D341Med (cell line): ENCODE measurements around the gene LAMA5.

Experiments
- DNase-seq: peaks from one replicate; pipeline ENCODE4 v3.0.0; 2012; ENCODE audit warnings: low spot score

The LAMA5 gene

DNA sequence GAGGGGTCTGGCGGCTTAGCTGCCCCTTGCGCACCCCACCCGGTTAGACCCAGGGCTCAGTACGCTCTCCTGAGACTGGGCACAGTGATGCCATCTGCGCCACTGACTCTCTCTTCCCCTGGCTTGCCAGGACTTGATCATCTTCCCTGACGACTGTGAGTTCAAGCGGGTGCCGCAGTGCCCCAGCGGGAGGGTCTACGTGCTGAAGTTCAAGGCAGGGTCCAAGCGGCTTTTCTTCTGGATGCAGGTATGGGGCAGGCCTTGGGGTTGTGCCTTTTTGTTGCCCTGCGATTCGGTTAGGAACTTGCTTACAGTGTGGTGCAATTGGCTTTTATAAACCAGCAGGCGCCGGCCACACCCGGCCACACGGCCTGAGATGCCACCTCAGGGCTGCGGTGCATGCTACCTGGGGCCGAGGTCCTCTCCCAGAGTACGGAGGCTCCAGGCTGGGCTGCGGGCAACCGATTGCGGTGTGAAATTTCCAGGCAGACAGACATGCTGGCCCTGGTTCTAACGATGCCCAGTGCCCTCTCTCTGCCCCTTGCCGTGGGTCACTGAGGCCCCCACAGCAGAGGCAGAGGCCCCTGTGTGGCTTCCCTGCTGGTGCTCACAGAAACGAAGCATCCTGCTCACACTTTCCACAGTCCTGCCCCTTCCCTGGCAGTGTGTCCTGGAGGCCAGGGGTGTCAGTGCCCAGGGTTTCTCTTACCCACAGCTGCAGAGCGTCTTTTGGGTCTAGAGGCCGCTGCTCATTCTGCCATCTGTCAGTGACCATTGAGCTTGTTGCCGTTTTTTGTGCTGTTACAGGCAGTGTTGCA lies 62.6 kb downstream of the LAMA5 start:
- DNase-seq, result no peak

DNA sequence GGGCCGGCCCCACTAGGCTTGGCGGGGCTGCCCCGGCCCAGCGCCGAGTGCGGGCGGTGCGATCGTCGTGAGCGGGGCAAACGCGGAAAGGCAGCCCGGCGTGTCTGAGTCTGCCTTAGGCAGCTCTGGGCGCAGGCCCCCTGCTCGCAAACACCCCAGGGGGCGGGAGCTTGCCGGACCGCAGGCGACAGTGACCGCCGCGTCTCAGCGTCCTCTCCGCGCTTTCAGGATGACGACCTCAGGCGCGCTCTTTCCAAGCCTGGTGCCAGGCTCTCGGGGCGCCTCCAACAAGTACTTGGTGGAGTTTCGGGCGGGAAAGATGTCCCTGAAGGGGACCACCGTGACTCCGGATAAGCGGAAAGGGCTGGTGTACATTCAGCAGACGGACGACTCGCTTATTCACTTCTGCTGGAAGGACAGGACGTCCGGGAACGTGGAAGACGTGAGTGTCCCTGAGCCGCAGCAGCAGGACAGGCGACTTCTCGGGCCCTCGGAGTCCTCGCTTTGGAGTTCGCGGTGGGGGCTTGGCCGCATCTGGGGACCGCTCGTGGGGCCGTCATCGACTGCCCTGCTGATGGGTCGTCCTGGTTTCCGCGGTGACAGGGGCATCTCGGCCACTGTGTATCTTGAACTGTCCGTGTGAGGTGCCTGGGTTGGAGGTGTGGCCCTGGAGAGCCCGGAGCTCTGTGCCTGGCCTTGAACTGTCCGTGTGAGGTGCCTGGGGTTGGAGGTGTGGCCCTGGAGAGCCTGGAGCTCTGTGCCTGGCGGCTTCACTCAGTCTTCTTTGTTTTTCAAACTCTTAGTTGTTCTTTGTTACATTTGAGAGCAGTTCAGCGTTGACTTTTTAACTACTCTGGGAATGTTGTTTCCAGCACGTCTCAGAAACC lies 63.5 kb downstream of the LAMA5 start:
- peak; percentile 68 for DNase-seq

DNA sequence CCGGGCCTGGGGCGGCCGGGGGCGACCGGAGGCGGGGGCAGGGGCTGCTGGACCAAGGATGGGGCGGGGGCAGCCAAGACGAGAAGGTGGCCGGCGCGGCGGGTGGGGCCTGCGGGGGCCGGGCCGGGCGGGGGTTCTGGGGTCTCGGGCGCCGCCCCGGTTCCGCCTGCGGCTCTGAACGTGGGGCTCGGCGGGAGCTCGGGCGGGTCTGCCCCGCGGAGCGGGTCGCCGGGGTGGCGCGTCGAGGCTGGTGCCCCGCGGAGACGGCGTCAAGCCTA lies 64.1 kb downstream of the LAMA5 start:
- no peak for DNase-seq

DNA sequence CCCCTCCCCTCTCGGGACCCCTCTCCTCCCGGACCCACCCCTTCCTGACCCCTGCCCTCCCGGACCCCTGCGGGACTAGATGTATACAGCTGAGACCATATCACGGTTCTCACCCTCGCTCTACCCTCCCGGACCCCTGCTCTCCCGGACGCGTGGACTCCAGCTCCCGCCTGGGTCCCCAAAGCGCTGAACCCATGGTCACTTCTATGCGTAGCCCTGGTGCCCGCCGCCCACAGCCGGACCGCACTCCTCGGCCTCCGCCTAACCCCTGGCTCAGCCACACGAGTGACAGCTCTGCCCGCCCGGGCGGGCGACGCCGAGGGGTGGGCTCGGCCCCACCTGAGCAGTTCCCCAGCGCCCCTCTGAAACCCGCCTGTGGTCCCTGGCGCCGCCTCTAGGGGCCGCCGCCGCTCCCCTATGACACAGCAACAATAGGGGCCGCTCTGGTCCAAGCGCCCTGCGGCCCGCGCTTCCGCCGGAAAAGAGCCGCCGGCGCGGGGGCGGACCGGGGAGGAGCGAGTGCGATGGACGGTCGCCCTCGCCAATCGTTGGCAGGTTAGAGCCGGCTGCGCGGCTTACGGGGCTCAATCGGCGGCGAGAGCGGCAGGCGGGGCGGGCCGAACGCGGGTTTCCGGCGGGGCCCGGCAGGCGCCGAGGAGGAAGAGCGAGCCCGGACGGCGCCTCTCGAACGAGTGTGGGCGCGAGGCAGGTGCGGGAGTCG lies 64.6 kb downstream of the LAMA5 start, which contains the start of gene ADRM1:
Gene ADRM1 (plus strand): TSS at position 657 of the 721 bp plus-strand sequence. CDS start 572 bp downstream, outside the sequence.
- peak; percentile 100 for DNase-seq

DNA sequence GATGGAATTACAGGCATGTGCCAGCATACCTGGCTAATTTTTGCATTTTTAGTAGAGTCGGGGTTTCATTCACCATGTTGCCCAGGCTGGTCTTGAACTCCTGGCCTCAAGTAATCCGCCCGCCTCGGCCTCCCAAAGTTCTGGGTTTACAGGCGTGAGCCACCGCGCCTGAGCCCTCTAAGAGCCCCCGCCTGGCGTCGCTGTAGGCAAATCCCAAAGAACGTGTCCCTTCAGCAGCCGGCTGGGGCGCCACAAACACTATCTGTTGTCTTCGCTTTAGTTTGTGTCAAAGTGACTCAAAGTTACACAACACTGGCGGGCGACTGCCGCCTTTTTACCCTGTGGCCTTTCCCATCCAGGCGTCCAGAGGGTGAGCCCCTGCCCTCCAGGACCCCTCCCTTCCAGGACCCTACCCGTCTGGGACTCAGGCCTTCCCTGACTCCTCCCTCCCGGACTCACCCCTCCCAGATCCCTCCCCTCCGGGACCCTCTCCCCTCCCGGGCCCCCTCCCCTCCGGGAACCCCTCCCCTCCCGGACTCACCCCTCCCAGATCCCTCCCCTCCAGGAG lies 65.3 kb downstream of the LAMA5 start:
- DNase-seq, result peak; percentile 86

DNA sequence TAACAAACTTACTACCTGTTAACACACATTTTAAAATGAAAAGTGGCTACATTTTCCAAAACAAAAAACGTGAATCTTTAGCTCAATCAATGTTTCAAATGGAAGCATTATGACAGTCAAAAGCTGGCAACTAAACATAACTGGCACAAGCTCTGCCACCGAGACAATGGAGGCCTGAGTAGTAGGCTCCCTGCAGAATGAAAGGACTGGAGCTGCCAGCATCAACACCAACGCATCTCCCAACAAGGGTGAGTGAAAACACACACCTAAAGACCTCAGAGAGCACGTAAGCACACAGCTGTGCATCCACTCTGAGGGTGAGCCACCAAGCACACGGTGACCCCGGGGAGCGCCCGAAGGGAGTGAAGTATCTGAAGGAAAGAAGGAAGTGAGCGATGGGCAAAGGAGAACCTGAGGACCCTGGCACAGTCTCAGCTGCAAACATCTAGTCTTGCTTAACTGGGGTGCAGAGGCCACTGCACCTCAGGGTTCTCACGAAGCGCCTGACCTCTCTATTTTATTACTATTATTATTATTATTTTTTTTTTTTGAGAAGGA lies 65.9 kb downstream of the LAMA5 start:
- DNase-seq, result no peak

DNA sequence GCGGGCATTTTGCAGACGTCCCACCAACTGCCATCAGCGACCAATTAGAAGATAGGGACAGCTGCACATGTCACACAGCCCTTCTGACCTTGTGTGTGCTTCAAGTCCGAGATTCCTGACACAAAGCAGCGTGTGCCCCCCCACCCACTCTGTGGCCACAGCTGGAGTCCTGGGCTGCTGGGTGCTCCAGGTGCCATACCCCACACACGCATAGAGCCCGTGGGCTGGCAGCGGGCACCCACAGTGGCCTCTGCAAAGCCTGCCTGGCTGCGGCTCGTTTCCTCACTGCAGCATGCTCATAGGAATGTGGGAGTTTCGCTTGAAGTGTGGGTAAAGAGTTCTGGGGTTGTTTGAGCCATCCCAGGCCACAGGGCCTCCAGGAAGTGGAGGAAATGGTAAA lies 66.8 kb downstream of the LAMA5 start:
- DNase-seq, result no peak

DNA sequence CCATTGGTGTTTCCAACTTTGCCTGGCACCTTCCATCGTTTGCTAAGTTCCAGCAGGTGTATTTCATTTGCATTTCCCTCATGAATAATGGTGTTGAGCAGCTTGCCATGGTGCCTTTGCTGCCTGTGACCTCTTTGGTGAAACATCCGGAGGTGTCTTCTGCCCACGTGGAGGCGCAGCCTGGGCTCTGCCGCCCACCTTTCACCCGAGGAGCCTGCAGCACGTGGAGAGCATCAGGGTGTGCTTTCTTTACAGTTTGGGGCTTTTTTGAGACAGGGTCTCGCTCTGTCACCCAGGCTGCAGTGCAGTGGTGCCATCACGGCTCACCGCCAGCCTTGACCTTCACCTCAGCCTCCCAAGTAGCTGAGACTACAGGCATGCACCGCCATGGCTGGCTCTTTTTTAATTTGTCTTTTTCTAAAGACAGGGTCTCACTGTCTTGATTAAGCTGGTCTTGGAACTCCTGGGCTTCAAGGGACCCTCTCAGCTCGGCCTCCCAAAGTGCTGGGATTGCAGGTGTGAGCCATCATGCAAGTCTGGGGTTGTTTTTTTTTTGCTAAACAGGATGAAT lies 67.4 kb downstream of the LAMA5 start:
- DNase-seq, result no peak

DNA sequence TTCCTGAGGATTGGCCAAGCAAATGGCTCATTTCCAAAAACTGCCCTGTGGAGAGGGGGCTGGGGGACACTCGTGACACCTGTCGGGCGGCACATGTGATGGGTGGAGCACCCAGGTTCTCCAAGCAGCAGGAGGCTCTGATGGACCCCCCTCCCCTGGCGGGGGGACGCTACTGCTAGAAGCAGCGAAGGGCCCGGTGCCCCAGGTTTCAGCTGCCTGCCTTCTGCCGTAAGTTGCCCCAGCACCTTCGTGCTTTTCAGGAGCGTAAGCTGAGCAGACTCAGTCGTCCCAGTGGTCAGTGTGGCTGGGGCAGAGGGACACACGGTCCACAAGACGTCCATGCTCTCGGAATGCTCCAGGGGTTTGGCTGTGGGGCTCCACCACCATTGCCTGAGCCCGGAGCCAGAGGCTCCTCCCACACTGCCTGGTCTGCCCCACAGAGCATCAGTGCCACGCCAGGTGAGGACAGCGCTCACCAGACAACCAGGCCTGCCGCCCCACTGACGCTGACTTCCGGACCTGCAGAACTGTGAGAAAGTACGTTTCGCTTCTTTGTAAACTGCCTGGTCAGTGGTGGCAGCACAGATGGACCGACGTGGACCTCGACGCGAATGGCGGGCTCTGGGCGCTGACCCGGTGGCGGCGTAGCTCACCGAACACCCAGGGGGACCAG lies 68.4 kb downstream of the LAMA5 start:
- no peak for DNase-seq

DNA sequence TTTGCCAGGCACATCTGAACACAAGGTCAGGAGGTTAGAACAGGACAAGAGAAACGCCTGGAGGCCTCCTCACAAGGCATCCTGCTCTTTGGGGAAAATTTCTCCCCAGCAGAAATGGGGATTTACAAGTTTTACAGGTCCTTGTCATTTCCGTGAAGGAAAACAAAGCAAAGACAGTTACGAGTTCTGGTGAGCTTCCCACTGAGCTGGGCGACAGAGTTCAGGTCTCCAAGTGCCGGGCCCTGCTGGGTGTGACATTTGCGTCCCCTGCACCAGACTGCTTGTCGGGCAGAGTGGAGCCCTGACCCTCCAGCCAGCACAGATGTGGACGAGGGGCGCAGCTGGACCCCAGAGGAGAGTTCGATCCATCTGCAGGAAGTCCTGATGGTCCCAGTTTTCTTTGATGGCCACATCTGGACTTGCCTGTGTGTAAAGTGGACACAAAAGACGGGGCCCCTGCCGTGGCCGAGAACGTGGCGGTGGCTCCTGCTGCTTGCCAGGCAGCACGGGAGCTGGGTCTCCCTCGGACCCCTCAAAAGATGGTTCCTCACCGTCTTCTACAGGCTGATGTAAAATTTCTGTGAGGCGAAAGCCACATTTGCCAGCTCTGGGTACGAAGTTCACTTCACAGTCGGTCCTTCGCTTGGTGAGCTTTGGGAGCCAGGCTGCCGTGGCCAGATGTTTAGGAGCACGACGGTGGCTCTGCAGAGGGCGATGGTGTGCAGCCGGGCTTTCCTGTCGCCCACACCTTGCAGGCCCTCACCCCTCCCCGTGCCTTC lies 69.5 kb downstream of the LAMA5 start:
- DNase-seq, result no peak

DNA sequence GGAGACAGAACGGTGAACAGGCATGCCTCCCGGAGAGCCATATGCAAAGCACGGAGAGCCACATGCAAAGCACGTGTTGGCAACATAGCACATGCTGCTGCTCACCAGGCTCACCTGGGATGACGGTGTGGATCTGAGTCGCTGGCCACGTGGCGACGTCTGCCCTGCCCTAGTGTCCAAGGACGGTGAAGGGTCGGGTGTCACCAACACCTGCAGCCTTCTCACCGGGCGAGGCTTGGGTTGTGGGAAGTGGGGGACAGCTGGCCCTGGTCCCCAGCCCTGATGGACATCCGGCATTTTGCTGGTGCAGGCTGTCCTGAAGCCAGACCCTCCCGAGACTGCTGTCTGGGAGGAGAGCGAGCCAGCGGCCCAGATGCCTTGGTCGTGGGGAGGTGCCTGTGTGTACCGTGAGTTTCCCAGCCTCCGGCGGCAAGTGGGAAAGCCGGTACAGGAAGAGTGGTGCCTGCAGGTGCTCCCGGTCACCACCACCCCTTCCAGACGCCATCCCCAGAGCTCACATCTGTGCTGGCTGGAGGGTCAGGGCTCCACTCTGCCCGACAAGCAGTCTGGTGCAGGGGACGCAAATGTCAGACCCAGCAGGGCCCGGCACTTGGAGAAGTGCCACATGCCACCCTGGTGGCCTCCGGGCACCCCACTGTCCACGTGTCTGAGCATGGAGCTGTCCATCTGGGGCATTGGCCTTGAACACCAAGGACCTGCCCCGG lies 70.2 kb downstream of the LAMA5 start:
- DNase-seq, result no peak

DNA sequence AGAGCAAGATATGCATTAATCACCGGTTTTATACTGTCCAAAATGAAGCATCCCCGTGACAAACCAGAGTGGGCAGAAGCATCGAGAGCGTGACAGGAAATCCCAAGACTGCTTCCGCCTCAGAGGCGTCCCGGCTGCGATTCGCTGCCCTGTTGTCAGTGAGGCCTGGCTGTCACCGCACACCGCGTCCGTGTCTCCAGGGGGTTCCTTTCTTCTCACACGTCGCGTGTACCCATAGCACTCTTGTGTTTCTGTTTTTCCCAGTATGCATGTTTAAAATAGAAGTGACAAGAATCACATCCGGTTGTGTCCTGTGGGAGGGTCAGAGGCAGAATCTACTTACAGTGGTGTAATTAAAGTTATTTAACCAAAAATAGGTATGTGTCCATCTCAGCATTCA lies 72.6 kb downstream of the LAMA5 start:
- no peak for DNase-seq

DNA sequence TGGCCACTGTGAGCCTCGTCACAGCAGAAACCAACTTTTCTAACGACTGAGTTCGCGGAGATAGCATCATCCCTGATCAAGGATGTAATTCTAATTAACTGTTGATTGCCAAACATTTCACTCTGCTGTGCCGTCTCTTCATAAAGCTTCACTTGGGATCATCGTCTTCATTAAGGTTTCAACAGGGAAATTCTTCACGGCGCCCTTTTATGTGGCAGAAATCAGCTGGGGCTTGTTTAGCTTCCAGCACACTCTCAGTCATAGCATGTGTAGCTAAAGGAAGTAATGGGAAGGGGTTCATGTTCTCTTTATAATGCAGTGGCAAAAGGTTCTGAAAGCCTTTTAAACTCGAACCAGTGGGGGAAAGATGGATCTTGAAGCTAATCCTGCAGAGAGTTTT lies 73.2 kb downstream of the LAMA5 start:
- no peak for DNase-seq

DNA sequence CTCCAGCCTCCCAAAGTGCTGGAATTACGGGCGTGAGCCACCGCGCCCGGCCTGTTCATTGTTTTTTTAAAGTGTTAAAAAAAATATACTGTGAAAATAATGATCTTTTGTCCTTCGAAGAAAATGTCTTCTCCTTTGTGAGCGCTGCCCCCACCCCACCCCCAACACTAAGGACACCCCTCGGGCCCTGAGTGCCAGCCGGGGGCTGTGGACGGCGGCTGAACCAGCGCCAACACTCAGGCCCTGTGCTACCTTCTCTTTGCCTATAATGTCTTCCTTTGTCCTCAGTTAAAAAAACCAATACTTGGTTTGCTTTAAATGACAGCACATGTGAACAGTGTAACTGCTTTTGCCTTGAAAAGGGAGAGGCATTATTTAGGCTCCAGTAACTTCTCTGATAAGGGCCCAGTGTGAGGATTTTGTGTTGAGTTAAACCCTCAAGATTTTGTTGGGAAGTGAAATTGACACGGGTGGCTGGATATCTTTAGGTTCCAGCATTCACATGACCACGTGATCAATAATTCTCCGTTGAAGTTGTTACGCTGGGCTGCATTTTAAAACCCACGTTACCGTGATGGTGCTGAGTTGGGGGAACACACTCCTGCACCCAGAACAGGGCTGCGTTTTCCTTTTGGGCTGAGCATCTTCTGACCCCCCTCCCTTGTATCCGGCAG lies 73.9 kb downstream of the LAMA5 start:
- no peak for DNase-seq

DNA sequence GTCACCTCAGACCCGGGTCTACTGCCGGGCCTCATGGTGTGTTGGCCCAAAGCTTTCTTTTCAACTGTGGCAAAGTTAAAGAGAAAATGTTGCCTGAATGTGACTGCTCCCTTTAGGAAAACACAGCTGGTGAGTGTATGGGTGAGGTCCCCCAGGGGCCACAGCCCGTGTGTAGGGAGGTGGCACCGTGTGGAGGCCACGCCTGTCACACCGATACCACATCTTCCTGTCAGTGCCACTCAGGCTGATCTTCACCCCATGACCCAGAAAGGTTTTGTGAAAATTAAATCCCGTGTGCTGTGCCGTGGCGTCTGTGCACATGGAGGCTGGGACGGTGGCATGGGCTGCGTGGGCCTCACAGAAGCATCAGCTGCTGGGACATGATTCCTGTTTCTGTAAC lies 75.0 kb downstream of the LAMA5 start:
- DNase-seq, result no peak

DNA sequence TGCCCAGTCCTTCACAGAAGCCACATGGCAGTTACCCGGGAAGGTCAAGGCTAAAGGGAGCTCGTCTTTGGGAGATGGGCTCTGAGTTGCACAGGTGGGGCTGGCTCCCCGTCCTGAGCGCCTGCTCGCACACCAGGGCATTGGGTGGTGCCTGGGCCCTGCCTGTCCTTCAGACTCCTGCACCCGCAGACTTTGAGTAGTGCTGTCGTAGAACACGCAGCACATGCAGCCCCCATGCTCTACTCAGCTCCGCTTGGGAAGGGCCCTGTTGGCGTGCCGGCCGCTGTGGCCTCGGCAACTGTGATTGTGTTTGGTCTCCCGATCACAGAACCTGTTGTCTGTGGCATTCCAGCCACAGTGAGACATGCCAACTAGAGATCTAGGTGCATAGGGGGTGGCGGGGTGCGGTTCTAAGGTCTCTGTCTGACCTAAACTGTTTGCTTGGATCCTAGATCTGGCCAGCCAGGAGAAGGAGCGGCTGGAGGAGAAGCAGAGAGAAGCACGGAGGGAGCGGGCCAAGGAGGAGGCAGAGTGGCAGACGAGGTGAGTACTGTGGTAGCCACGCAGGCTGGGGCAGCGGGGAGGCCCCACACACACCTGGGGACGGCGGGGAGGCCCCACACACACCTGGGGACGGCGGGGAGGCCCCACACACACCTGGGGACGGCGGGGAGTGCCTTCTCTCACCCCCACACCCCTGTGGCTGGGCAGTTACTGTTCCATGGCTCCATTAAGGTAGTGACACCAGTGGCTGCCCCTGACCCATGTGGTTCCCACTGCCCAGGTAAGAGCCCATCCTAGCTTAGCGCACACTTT lies 75.7 kb downstream of the LAMA5 start:
- no peak for DNase-seq

DNA sequence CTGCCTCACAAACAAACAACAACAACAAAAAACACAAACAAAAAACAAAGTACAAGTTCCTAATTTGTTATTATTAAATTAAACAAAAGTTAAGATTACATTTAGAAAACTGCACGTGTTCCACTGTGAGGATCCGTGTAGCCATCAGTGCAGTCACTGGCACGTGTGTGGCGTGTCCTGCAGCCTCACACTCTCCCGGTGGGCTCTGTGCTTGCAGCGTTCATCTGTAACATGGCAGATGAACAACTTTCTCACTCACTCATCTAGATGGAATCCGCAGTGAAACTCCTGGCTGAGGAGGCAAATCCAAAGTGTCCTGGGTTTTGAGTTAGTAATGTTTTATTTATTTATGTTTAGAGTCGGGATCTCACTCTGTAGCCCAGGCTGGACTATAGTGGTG lies 77.2 kb downstream of the LAMA5 start:
- DNase-seq, result no peak

DNA sequence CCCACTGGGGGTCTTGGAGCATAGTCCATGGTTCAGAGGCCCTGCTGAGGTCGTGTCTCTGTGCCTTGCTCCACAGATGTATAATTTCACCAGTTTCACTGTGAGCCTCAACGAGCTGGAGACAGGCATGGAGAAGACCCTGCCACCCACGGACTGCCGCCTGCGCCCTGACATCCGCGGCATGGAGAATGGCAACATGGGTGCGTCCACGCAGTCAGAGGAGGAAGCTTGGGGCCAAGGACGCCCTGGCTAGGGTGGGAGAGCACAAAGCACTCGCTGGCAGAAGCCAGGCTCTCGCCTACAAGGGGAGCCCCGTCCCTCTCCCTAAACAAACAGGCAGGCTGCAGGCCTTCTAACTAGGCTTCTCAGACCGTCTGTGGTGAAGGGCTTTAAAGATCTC lies 78.0 kb downstream of the LAMA5 start:
- DNase-seq, result no peak
